SJSA1 (cell line): Measurements from ENCODE around the gene EIF4G3. TPM values are rescaled to one million over a fixed set of nuclear protein-coding genes. Genes with fewer than 3 reads are reported as not detected.

Source experiments
- DNase-seq, 2 experiments: peaks; one replicate each; pipeline ENCODE4 v3.0.0-alpha.2; 2015 to 2020; ENCODE audit warnings: low spot score in 2 of 2, low read depth in 1 of 2
- H3K27ac ChIP-seq: fragments of 250-450 bp; sonication (Bioruptor Pico); 2 replicates; pipeline ENCODE4 v1.5.1; 2020; ENCODE audit warnings: mild to moderate bottlenecking, moderate library complexity
- H3K27me3 ChIP-seq: fragments of 250-450 bp; sonication (Bioruptor Pico); replicated peaks from 2 replicates; pipeline ENCODE4 v1.5.1; 2020; ENCODE audit warnings: mild to moderate bottlenecking, moderate library complexity
- H3K36me3 ChIP-seq: fragments of 250-450 bp; sonication (Bioruptor Pico); 2 replicates; pipeline ENCODE4 v1.5.1; 2020; ENCODE audit warnings: mild to moderate bottlenecking
- H3K4me1 ChIP-seq: fragments of 250-450 bp; sonication (Bioruptor Pico); replicated peaks from 2 replicates; pipeline ENCODE4 v1.6.1; 2021; ENCODE audit warnings: mild to moderate bottlenecking
- H3K4me3 ChIP-seq: fragments of 250-450 bp; sonication (Bioruptor Pico); 2 replicates; pipeline ENCODE4 v1.5.1; 2020; ENCODE audit warnings: mild to moderate bottlenecking
- H3K9me3 ChIP-seq: fragments of 250-450 bp; sonication (Bioruptor Pico); replicated peaks from 2 replicates; pipeline ENCODE4 v1.5.1; 2020; ENCODE audit warnings: mild to moderate bottlenecking
- total RNA-seq: library from RNA; depleted of rRNA; stranded (reverse); fragments of >200 nt; shearing (Covaris generic); gene quantifications from 2 replicates; pipeline ENCODE4 v1.2.3, GENCODE V29; 2014

The EIF4G3 gene
- total RNA-seq, 1 experiment from 2014 or later: 30.2 TPM

GRCh38 chr1:20787840-20788795, 388.6 kb downstream of the EIF4G3 start:
- H3K27me3 ChIP-seq: no peaks in the 10 kb centered on the region
- peaks cover 15% of the 10 kb centered on the region for H3K4me1 ChIP-seq
- no peak for DNase-seq
- peaks cover 20% of the 10 kb centered on the region for H3K36me3 ChIP-seq
- peak overlapping the region; percentile 94 for H3K27ac ChIP-seq
- H3K4me3 ChIP-seq: peak overlapping the region; percentile 98
- H3K9me3 ChIP-seq: no peaks in the 10 kb centered on the region

- no peaks in the 10 kb centered on the region for H3K27me3 ChIP-seq
- DNase-seq: peak; percentile 73 to 81
- peaks cover 22% of the 10 kb centered on the region for H3K36me3 ChIP-seq
- H3K4me1 ChIP-seq: peaks cover 15% of the 10 kb centered on the region
- H3K27ac ChIP-seq: peak within 1 kb of the TSS; percentile 94
- no peaks in the 10 kb centered on the region for H3K9me3 ChIP-seq
- H3K4me3 ChIP-seq: peak within 1 kb of the TSS; percentile 98
These were observed 389.5 kb downstream of the EIF4G3 start, which contains the start of gene HP1BP3 for GRCh38 chr1:20787029-20787839. HP1BP3 (minus strand) TSS chr1:20787307; CDS start chr1:20780440, 6,867 bp downstream.

GRCh38 chr1:20786253-20787028, 390.3 kb downstream of the EIF4G3 start:
- peak overlapping the region; percentile 98 for H3K4me3 ChIP-seq
- H3K27me3 ChIP-seq: no peaks in the 10 kb centered on the region
- peaks cover 15% of the 10 kb centered on the region for H3K4me1 ChIP-seq
- peak; percentile 97 to 99 for DNase-seq
- no peaks in the 10 kb centered on the region for H3K9me3 ChIP-seq
- H3K27ac ChIP-seq: peak overlapping the region; percentile 94
- peaks cover 28% of the 10 kb centered on the region for H3K36me3 ChIP-seq

- DNase-seq: no peak
- peaks cover 15% of the 10 kb centered on the region for H3K4me1 ChIP-seq
- no peaks in the 10 kb centered on the region for H3K9me3 ChIP-seq
These were observed 390.8 kb downstream of the EIF4G3 start for GRCh38 chr1:20785907-20786252.

GRCh38 chr1:20775700-20776099, 401.0 kb downstream of the EIF4G3 start:
- Histone ChIP-seq H3K27me3 (no peaks in the 10 kb centered on the region), H3K4me1 (no peaks in the 10 kb centered on the region), H3K4me3 (no peak overlapping the region), H3K27ac (no peak overlapping the region), H3K36me3 (peaks cover 96% of the 10 kb centered on the region), H3K9me3 (no peaks in the 10 kb centered on the region)
- no peak for DNase-seq

More at GRCh38 chr1:20785907-20786252, 390.8 kb downstream of the EIF4G3 start:
- H3K27me3 ChIP-seq: no peaks in the 10 kb centered on the region
- H3K4me3 ChIP-seq: peak overlapping the region; percentile 98
- H3K27ac ChIP-seq: peak overlapping the region; percentile 94
- peaks cover 33% of the 10 kb centered on the region for H3K36me3 ChIP-seq

GRCh38 chr1:20771780-20772179, 404.9 kb downstream of the EIF4G3 start:
- DNase-seq: no peak
- Histone ChIP-seq H3K4me3 (no peak overlapping the region), H3K27me3 (no peaks in the 10 kb centered on the region), H3K36me3 (peaks cover 99% of the 10 kb centered on the region), H3K9me3 (no peaks in the 10 kb centered on the region), H3K4me1 (0 out of 2 replicates have a peak, but pooled peaks cover 3% of the 10 kb centered on the region), H3K27ac (no peak overlapping the region)

GRCh38 chr1:20770314-20771087, 406.2 kb downstream of the EIF4G3 start:
- peaks cover 100% of the 10 kb centered on the region for H3K36me3 ChIP-seq
- H3K27me3 ChIP-seq: no peaks in the 10 kb centered on the region
- H3K27ac ChIP-seq: no peak overlapping the region
- H3K4me1 ChIP-seq: 0 out of 2 replicates have a peak, but pooled peaks cover 3% of the 10 kb centered on the region
- H3K4me3 ChIP-seq: no peak overlapping the region
- no peak for DNase-seq
- no peaks in the 10 kb centered on the region for H3K9me3 ChIP-seq

GRCh38 chr1:20767271-20767670, 409.4 kb downstream of the EIF4G3 start:
- no peak for DNase-seq
- H3K9me3 ChIP-seq: no peaks in the 10 kb centered on the region
- 0 out of 2 replicates have a peak, but pooled peaks cover 3% of the 10 kb centered on the region for H3K4me1 ChIP-seq
- peaks cover 99% of the 10 kb centered on the region for H3K36me3 ChIP-seq
- no peaks in the 10 kb centered on the region for H3K27me3 ChIP-seq
- H3K4me3 ChIP-seq: no peak overlapping the region
- H3K27ac ChIP-seq: no peak overlapping the region

- peaks cover 98% of the 10 kb centered on the region for H3K36me3 ChIP-seq
- no peak for DNase-seq
- no peaks in the 10 kb centered on the region for H3K4me1 ChIP-seq
- no peaks in the 10 kb centered on the region for H3K27me3 ChIP-seq
- H3K27ac ChIP-seq: no peak overlapping the region
- H3K4me3 ChIP-seq: no peak overlapping the region
- no peaks in the 10 kb centered on the region for H3K9me3 ChIP-seq
These were observed 413.3 kb downstream of the EIF4G3 start for GRCh38 chr1:20763417-20763816.

- Histone ChIP-seq H3K4me1 (no peaks in the 10 kb centered on the region), H3K36me3 (peaks cover 98% of the 10 kb centered on the region), H3K27ac (no peak overlapping the region), H3K9me3 (no peaks in the 10 kb centered on the region), H3K4me3 (no peak overlapping the region), H3K27me3 (no peaks in the 10 kb centered on the region)
- DNase-seq: no peak
These were observed 416.4 kb downstream of the EIF4G3 start for GRCh38 chr1:20760322-20760721.
